NCI-H187 (cell line): ENCODE data around the gene CXCL8.

ENCODE experiments used
- DNase-seq, 2 experiments: peaks; one replicate each; lab custom pipeline; 2025; lab: John Stamatoyannopoulos, UW

Gene CXCL8

DNA sequence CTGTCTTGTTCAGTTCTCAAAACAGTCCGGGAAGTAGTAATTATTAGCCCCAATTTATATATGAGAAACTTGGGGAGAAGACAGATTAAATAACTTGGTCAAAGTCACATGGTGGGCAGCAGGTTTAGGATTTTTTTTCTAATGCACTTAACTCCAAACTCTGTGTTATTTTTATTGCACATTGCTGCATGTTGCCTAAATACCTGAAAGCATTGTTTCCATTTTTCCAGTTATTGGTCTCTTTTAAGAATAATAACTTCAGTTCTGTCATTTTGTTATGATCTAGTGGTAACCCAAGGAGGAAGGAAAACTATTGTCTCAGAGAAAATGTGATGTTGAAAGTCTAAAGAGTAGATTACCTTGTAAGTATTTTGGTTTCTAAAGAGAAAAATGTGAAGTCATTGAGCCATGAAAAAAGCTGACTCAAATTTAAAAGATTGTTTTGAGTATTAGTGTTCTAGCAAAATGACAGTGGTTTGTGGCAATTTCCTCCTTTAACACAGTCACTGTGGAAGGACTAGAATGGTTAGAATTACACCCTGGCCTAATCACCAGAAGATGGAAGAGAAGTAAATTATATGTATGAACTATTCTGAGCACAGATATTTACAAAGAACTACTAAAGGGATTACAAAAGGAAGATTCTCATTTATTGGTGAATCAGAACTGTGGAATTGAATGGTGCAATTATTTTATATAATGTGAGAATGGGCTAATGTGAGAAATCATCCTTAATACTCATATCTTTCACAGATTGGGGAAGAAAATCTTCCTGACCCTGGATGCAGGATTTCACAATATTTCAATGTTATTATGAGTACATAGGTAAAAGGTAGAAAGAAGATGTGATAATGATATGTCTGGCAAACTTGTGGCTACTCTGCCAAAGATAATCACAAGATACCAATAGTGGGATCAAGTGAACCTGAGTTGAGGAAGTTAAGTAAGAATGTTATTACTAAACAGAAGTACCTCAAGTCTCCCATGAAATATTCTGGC lies 21.7 kb upstream of the CXCL8 start:
- no peak for DNase-seq

DNA sequence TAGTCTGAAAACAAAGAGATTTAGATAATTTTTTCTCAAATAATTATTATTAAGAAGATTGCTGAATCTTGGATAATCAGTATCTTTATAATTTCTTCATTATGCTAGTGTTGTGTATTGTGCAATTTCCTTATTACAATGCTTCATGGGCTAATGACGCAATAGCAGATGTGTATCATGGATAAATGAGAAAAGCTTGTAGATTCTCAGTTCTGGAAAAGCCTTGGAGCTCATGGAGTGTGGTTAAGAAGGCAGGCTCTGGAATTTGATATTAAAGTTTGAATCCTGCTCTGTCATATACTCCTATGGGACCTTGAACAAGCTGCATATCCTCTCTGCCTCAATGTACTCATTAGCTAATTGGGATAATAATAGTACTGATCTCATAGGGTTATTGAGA lies 18.9 kb upstream of the CXCL8 start:
- DNase-seq = no peak

DNA sequence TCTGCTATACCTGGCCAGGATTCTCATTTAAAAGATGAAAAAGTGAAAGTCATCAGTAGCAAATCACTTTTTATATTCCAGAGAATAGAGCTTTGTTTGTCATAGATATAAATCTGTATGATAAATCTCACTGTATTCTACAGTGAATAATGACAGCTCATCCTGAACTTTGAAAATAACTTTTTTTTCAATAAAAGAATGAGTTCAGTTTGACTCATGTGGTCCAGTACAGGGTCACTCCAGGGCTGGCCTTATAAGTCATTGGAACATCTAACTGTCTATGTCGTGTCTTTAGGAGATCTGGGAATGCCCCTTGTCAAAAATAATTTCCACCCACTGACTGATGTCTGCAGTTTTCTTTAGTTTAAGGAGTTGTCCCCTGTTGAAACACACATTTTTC lies 18.5 kb upstream of the CXCL8 start:
- DNase-seq = no peak

DNA sequence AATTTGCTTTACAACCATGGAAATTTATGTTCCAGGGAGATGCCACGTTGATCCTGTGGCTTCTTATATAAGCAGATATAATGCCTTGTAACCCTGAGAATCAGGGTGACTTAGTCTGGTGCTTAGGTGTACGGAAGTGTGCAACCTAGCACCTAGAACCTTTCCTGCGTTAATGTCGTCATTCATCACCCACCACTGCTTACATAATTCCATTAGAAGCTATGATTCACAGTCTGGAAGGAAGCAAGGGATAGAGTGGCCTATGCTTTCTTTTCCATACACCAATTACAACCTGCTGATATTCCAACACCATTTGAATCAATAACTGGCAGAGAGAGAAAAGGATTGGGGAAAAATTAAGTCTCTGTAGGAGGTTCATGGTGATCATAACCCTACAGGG lies 17.3 kb upstream of the CXCL8 start:
- DNase-seq = no peak

DNA sequence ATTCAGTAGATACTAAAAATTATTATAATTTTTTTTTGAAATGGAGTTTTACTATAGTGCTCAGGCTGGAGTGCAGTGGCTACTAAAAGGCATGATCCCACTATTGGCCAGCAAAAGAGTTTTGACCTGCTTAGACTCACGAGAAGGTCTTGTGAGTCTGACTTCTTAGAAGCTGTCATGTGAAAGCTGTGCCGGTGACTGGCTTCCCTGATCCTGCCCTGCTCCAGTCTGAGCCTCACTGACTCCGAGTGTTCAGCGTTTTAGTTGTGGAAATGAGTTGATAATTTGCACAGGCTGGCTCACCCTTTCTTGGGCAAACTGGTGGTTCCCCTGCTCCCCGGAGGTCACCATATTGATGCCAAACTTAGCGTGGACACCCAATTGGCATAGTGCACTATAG lies 16.4 kb upstream of the CXCL8 start:
- no peak for DNase-seq

DNA sequence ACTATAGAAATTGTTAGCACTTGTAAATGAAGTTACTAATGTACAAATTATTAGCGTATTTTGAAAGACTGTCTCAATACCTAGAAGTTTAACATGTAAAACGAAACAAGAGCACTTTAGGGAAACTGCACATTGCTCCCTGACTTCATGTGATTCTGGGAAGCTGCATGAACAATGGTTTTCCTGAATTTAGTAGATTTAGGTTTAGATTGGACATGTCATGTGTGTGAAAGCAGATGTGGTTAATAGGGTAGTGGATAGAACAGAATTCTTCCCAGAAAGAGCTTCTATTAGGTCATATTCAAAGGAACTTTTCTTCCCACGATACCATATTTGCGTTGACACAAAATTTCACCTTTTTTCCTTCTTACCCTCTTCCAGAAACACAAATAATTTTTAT lies 14.9 kb upstream of the CXCL8 start:
- no peak for DNase-seq

DNA sequence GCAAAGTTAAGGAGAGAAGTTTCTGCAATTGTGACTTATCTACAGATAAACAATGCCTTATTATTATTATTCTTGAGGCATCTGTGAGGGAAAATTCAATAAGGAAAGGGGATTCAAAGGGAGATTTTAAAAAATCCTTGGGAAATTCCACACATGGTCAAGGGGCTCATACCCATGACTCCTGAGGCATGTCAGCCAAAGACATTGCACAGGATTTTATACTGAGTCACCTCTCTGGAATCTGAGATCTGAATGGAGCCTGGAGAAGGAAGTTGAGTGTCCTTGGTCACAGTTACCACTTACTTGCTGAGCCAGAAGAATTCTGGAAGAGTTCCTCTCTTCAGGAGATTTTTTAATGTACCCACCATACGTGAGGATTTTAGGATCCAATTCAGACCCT lies 14.4 kb upstream of the CXCL8 start:
- DNase-seq = no peak

DNA sequence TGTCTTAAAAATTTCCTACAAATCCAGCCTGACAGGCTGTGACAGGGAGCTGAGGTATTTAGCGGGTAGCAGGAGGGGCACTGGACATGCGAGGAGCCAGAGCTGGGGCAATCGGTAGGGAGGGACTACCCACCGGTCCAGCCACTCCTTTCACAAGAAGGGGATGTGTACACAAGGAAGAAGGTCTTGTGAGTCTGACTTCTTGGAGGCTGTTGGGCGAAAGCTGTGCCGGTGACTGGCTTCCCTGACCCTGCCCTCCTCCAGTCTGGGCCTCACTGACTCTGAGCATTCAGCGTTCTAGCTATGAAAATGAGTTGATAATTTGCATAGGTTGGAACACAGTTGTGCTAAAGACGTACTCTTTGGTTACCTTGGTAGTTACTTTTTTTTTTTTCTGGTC lies 12.7 kb upstream of the CXCL8 start:
- no peak for DNase-seq

DNA sequence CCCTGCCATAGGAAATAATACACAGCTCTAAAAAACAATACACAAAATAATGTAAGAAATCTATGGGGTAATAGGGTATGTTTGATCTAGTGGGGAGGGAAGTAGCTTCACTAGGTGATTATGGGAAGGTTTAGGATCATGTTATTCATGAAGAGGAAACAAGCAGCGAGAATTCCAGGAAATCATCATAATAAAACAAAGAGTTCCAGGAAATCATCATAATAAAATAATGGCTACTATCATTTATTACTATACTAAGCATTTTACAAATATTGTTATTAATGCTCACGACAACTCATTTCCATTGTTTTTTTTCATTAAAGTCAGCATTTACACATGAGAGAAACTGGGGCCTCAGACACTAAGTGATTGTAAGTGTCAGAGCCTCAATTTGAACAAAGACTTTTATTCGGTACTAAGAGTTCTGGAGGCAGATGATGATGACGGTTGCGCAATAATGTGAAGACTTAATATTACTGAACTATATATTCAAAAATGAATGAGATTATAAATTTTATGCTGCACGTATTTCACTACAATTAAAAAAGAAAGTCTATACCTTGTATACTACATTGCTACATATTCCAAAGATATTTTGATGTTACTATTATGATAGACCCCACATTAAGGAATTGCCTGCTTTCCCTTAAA lies 12.2 kb upstream of the CXCL8 start:
- no peak for DNase-seq

DNA sequence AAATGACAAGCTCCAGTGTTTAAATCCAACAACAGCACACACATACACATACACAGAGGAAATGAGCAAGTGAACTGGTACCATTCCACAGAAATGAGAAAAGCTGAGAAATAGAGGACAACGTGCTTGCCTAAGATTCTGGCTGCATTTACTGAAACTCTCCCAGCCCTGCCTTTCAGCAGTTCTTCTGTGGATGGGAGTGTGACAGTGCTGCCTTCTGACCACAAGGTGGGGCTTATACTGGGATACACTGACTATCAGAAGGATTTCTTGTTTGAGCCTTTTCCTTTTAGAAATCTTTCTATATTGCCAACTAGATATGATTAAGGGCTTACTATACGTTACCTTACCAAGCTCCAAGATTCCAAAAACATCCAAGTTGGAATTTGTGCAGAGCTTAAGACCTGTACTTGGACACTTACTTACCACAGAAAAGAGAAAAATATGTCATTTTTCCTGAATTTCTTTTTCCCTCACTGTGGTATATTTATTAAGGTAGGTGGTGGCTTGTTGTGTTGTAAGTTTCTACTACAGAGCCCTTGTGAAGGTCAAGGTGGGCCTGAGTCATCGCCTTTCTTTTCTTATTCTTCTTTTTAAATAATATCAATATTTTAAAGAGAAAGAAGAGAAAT lies 10.7 kb upstream of the CXCL8 start:
- peak in 1 of 2 experiments; percentile 47 for DNase-seq

DNA sequence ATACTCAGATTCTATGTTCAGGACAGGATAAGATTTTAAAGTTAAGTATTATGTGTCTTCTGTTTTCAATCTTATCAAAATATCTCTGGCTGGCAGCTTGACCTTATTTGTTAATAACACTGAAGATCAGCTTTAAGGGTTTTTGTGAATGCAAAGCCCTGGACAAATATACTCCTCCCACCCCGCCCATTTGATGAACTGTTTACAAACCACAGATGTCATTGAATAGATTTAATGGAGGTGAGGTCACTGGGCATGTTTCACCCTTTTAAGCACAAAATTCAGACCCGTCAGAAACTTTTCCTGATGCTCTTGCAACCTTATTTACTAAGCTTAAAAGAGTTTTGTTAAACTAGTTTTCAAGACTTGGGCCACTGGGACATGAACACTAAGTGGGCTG lies 10.1 kb upstream of the CXCL8 start:
- no peak for DNase-seq

DNA sequence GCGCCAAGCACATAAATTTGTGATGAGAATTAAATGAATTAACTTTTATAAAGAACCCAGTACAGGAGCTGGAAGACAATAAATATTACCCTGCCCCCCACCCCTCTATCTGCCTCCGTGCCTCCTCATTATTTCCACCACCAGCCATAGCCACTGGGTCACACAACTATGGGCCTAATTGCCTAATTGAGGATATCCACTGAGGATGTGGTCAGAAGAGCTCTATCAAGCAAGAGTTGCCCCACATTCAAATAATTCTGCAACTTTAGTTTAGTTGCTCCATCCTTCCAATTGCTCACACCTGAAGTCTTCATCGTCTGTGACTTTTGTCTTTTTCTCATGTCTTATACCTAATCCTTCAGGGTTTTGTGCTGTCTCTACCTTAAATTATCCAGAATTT lies 9.5 kb upstream of the CXCL8 start:
- no peak for DNase-seq

DNA sequence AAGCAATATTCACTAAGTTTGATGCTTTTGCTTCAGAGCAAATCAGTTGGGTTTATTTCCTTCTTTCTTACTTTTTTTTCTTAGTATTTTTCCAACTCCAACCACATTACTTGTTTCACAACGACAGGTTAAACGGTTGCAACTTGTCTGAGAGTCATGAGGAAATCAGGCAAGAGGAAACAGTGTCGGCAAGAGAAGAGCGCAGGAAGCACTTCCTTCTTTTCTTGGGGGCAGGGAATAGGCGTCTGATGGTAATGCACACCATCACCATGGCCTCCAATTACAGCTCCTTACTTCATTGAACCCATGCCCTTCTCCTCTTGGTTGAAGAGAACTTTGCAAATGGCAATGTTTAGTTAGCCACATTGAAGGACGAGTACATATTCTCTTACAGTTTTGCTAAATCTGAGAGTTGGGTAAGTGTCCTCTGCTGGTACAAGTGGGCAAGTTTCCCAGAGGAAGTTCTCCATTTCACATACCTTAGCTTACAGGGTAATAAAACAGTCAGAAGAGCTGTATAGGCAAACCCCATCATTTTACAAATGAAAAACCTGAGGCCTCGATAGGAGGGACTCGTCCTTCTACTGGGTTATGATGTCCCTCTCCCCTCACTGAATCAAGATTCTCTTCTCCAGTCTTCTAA lies 8.3 kb upstream of the CXCL8 start:
- DNase-seq = no peak

DNA sequence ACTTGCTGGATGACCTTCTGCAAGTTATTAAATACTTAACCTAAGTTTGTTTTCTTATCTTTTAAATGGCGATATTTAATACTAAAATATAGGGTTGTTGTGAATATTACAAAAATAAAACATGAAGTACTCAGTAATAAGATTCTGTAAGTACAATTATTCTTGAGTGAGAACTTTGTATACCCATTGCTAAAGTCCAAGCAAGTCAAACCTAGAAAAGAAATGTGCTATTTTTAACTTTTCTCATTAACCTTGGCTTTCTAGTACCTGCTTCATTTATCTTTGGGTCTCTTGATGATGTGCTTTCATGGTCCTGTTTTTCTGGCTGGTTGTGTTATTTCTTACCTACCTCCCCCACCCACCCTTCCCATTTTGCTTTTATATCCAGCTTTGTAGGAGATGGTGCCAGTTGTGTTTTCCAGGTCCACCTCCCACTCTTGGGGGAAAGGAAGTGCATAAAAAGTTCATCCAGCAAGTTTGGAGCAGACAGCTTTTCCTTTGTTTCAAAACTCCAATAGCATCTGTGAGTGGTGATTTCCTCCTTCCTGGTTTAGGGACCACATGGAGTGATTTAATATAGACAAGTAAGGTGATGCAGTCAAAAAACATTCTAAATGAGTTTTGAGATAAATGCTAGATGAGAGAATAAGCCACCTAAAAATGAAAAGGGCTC lies 7.5 kb upstream of the CXCL8 start:
- no peak for DNase-seq

DNA sequence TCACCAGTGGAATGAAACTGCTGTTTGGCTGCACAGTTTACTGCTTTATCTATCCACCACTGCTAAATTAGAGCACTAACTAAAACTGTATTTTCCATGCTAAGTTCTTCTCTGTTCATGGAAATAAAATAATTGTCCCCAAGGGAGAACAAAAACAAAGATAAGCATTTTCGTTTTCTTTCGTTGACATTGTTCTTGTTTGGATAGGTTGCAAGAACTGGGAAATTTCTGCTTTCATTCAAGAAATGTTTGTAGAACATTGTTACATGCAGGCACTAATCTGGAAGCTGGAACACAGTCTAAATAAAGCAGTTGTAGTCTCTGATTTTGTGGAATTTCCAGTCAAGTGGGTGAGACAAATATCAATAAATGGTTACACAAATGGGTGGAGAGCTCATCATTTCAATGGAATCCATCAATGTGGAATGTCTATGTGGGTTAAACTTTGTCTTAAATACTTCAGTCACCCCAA lies 5.8 kb upstream of the CXCL8 start:
- no peak for DNase-seq

DNA sequence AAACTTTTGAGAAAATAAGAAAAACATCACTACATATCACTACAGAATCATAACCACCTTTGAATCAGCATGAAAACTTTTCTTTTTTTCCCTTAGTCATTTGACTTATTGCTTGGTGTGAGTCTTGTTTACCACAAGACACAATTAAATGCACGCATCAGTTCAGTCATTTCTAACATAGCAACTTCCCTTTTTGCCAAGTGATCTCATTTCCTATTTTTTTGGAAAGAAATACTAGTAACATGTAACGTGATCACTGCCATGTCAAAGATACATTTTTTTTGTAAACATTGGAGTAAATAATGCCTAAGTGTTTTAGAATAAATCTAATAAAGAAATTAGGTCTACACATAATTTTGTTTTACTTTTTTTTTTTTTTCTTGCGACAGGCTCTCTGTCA lies 5.1 kb upstream of the CXCL8 start:
- no peak for DNase-seq

DNA sequence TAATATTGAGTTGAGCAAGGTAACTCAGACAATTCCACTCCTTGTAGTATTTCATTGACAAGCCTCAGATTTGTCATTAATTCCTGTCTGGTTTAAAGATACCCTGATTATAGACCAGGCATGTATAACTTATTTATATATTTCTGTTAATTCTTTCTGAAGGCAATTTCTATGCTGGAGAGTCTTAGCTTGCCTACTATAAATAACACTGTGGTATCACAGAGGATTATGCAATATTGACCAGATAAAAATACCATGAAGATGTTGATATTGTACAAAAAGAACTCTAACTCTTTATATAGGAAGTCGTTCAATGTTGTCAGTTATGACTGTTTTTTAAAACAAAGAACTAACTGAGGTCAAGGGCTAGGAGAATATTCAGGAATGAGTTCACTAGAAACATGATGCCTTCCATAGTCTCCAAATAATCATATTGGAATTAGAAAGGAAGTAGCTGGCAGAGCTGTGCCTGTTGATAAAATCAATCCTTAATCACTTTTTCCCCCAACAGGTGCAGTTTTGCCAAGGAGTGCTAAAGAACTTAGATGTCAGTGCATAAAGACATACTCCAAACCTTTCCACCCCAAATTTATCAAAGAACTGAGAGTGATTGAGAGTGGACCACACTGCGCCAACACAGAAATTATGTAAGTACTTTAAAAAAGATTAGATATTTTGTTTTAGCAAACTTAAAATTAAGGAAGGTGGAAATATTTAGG lies 821 bp downstream of the CXCL8 start:
- DNase-seq = no peak

DNA sequence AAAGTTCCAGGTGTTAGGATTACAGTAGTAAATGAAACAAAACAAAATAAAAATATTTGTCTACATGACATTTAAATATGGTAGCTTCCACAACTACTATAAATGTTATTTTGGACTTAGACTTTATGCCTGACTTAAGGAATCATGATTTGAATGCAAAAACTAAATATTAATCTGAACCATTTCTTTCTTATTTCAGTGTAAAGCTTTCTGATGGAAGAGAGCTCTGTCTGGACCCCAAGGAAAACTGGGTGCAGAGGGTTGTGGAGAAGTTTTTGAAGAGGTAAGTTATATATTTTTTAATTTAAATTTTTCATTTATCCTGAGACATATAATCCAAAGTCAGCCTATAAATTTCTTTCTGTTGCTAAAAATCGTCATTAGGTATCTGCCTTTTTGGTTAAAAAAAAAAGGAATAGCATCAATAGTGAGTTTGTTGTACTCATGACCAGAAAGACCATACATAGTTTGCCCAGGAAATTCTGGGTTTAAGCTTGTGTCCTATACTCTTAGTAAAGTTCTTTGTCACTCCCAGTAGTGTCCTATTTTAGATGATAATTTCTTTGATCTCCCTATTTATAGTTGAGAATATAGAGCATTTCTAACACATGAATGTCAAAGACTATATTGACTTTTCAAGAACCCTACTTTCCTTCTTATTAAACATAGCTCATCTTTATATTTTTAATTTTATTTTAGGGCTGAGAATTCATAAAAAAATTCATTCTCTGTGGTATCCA lies 1.6 kb downstream of the CXCL8 start:
- DNase-seq = no peak

DNA sequence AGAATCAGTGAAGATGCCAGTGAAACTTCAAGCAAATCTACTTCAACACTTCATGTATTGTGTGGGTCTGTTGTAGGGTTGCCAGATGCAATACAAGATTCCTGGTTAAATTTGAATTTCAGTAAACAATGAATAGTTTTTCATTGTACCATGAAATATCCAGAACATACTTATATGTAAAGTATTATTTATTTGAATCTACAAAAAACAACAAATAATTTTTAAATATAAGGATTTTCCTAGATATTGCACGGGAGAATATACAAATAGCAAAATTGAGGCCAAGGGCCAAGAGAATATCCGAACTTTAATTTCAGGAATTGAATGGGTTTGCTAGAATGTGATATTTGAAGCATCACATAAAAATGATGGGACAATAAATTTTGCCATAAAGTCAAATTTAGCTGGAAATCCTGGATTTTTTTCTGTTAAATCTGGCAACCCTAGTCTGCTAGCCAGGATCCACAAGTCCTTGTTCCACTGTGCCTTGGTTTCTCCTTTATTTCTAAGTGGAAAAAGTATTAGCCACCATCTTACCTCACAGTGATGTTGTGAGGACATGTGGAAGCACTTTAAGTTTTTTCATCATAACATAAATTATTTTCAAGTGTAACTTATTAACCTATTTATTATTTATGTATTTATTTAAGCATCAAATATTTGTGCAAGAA lies 2.3 kb downstream of the CXCL8 start:
- no peak for DNase-seq

DNA sequence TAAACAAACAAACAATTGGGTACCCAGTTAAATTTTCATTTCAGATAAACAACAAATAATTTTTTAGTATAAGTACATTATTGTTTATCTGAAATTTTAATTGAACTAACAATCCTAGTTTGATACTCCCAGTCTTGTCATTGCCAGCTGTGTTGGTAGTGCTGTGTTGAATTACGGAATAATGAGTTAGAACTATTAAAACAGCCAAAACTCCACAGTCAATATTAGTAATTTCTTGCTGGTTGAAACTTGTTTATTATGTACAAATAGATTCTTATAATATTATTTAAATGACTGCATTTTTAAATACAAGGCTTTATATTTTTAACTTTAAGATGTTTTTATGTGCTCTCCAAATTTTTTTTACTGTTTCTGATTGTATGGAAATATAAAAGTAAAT lies 2.9 kb downstream of the CXCL8 start:
- DNase-seq = no peak
